Kidney epithelial cell (primary cell): ENCODE results near the gene CCDC47. TPM values are rescaled to one million over a fixed set of nuclear protein-coding genes. Genes with fewer than 3 reads are reported as not detected.

Experiments
- DNase-seq: peaks from one replicate; pipeline ENCODE4 v3.0.0-alpha.2; 2010; ENCODE audit warnings: low read depth
- H3K27me3 ChIP-seq: 2 replicates; pipeline ENCODE4 v1.6.0; 2011; ENCODE audit warnings: low read length; ENCODE audit not compliant: control insufficient read depth, insufficient read depth
- H3K36me3 ChIP-seq: 2 replicates; pipeline ENCODE4 v1.5.1; 2011; ENCODE audit warnings: low read length; ENCODE audit not compliant: control insufficient read depth, insufficient read depth
- H3K4me3 ChIP-seq: 2 replicates; pipeline ENCODE4 v1.5.1; 2011; ENCODE audit warnings: low read depth, mild to moderate bottlenecking, control low read depth, low read length
- CTCF ChIP-seq: IDR thresholded peaks from 2 replicates; pipeline ENCODE4 v1.5.1; 2011; ENCODE audit warnings: mild to moderate bottlenecking, moderate library complexity, low read length, control low read depth, inconsistent platforms; ENCODE audit not compliant: insufficient read depth, poor library complexity, severe bottlenecking
- total RNA-seq: library from RNA; depleted of rRNA; stranded (reverse); fragments of >200 nt; gene quantifications from 2 replicates; pipeline ENCODE4 v1.2.3, GENCODE V29; 2015

Gene CCDC47
- total RNA-seq, 1 donor from 2014 or later, result 39.3 TPM

GRCh38 chr17:63698381-63698885 lies 75.0 kb downstream of the CCDC47 start:
- no peak for TF ChIP-seq CTCF
- Histone ChIP-seq H3K27me3 (no peaks in the 10 kb centered on the region), H3K4me3 (peak overlapping the region; percentile 50), H3K36me3 (peaks cover 1% of the 10 kb centered on the region)
- no peak for DNase-seq

DNA sequence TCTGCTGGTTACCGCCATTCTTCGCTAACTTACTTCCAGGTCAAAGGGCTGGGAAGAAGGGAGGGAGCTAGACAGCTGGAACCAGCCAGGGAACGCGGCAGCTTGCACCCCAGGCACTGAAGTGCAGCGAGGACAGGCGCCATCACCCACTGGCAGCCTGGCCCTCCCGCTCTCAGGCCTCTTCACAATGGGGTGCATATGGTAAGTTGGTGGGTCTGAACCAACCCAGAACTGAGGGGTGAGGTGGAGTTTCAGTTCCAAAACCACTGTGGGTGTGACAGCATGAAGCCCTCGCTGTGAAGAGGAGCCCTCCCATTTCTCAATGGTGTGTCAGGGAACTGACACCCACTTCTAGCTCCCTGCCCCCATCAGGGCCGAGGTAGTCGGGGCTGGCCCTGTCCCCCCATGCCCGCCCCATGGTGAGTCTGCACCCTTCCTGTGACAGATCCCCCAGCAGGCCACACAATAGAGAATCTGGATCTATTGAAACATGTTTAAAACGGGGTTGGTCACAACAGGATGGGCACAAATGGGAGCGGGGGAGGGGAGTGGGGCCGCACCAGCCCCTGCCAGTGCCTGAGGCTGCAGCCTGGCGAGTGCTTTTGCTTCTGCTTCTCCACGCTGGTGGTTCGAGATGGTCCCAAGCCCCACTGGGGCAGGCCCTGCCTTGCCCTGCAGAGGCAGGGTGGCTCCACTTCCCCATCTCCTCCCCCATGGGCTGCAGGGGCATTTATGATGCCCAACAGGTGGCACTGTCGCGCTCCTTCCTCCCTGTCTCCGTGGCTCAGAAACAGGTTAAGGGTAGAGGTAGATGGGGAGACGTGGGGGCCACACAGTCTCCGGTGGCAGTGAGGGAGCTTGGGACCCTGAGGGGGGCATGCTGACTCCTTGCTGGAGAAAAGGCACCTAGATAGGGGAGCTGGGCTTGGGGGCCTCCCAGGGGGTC lies 75.8 kb downstream of the CCDC47 start:
- H3K4me3 ChIP-seq, result no peak overlapping the region
- DNase-seq, result no peak
- peaks cover 1% of the 10 kb centered on the region for H3K36me3 ChIP-seq
- peak; percentile 68 for TF ChIP-seq CTCF
- H3K27me3 ChIP-seq, result no peaks in the 10 kb centered on the region

- peaks cover 2% of the 10 kb centered on the region for H3K36me3 ChIP-seq
- peak; percentile 46 for TF ChIP-seq CTCF
- no peak for DNase-seq
- H3K27me3 ChIP-seq, result no peaks in the 10 kb centered on the region
- no peak overlapping the region for H3K4me3 ChIP-seq
Measured at GRCh38 chr17:63696381-63696961, 76.9 kb downstream of the CCDC47 start.

GRCh38 chr17:63695889-63696288 lies 77.5 kb downstream of the CCDC47 start:
- no peak for TF ChIP-seq CTCF
- Histone ChIP-seq H3K27me3 (no peaks in the 10 kb centered on the region), H3K4me3 (no peak overlapping the region), H3K36me3 (peaks cover 2% of the 10 kb centered on the region)
- no peak for DNase-seq

Other genes with a start within 250 kb of the CCDC47 start
- 47.0 and 49.4 TPM in 2 replicates for gene DCAF7, start 223.1 kb downstream of the CCDC47 start, total RNA-seq
- gene TACO1, start 172.7 kb downstream of the CCDC47 start, total RNA-seq, result 24.7 and 24.9 TPM in 2 replicates
- gene MAP3K3, start 151.2 kb downstream of the CCDC47 start, total RNA-seq, result 19.8 and 25.1 TPM in 2 replicates
- 153 and 158 TPM in 2 replicates for gene LIMD2, start 73.5 kb downstream of the CCDC47 start, total RNA-seq
- gene STRADA, start 31.8 kb downstream of the CCDC47 start, total RNA-seq, result 17.2 and 18.6 TPM in 2 replicates
- gene DDX42, start 573 bp upstream of the CCDC47 start, total RNA-seq, result 55.1 and 55.7 TPM in 2 replicates
- 64.8 and 77.6 TPM in 2 replicates for gene PSMC5, start 53.8 kb upstream of the CCDC47 start, total RNA-seq
- 52.1 and 54.5 TPM in 2 replicates for gene FTSJ3, start 54.1 kb upstream of the CCDC47 start, total RNA-seq
- gene SMARCD2, start 69.1 kb upstream of the CCDC47 start, total RNA-seq, result 78.7 and 107 TPM in 2 replicates
- not detected in 2 replicates for gene CSH2, start 100.1 kb upstream of the CCDC47 start, total RNA-seq
- not detected in 2 replicates for gene GH2, start 108.3 kb upstream of the CCDC47 start, total RNA-seq
- not detected in 2 replicates for gene CSH1, start 123.0 kb upstream of the CCDC47 start, total RNA-seq
- not detected in 2 replicates for gene CSHL1, start 137.7 kb upstream of the CCDC47 start, total RNA-seq
- not detected in 2 replicates for gene GH1, start 145.2 kb upstream of the CCDC47 start, total RNA-seq
- 0.14 TPM in 1 of 2 replicates, not detected in the other for gene CD79B, start 158.7 kb upstream of the CCDC47 start, total RNA-seq
- 0.07 and 0.33 TPM in 2 replicates for gene SCN4A, start 199.3 kb upstream of the CCDC47 start, total RNA-seq
- 0.08 and 0.55 TPM in 2 replicates for gene PRR29, start 224.8 kb upstream of the CCDC47 start, total RNA-seq
- gene ICAM2, start 247.0 kb upstream of the CCDC47 start, total RNA-seq, result 11.5 and 12.9 TPM in 2 replicates